ENCODE measurements around the gene PEAK3. TPM values are rescaled to one million over a fixed set of nuclear protein-coding genes. Genes with fewer than 3 reads are reported as not detected.
A peak's percentile ranks its signal among the peaks of the same experiment; 100 is the strongest.

The PEAK3 gene
- total RNA-seq, 2 donors from 2014 or later = 1.0 to 2.3 TPM

DNA sequence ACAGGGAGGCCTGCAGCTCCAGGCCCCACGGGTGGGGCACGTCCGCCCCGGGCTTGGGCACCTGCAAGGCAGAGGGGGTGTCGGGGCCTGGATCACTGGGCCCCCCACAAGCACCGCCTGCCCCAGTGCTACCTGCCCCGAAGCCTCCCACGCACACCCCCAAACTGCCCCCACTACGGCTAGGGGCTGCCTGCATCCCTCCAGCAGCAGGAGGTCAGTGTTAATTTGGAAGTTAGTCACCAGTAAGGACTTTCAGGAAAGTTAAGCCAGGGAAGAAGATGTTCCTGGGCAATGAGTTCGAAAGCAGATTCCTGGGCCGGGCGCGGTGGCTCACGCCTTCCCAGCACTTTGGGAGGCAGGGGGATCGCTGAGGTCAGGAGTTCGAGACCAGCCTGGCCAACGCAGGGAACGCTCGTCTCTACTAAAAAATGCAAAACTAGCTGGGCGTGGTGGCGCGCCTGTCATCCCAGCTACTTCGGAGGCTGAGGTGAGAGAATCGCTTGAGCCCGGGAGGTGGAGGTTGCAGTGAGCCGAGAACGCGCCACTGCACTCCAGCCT, 5.5 kb downstream of the PEAK3 start:
- ATAC-seq (no peak), DNase-seq (no peak)
- intact Hi-C loops (cut with DNase I) = loop anchor here in 1 of 2 donors (5.0 kb wide), 1 partner anchor 111 kb away; no protein-coding TSS in a partner anchor

DNA sequence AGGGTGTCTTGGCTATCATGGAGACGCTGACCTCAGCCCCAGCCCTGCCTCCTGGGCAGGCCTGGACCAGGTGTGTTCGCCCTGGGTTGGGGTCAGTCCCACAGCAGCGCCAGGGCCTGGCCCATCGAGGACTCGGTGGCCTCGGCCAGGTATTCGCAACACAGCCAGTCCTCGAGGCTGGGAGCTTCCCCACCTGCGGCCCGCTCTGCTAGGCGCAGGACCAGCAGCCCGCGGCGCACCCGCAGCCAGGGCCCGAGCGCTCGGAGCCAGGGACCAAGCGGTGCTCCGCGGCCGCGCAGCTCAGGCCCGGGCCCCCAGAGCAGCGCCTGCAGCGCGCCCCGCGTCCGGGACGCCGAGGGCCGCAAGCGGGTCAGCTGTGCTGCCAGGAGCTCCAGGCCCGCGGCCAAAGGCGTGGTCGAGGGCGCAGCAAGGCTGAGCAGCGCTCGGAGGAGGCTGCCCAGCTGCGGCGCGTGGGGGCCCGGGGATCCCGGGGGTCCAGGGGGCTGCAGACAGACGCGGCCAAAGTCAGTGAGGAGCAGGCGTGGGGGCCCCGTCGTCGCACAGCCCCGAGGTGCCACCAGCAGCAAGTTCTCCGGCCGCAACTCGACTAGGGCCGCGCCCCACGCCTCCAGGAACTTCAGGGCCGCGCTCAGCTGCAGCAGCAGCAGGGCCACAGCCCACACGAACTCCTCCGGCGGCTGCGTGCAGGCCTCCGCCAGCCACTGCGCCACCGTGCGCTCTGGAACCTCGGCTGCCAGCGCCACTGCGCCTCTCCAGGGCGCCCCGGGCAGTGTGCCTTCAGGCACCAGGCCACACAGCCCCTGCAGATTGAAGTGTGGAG, 6.2 kb downstream of the PEAK3 start:
- intact Hi-C loops (cut with DNase I) = loop anchor here in 1 of 2 donors (2.0 to 5.0 kb wide), 2 partner anchors 111 to 119 kb away; no protein-coding TSS in a partner anchor
- DNase-seq = peak; percentile 62
- peak; percentile 10 to 31 for ATAC-seq

DNA sequence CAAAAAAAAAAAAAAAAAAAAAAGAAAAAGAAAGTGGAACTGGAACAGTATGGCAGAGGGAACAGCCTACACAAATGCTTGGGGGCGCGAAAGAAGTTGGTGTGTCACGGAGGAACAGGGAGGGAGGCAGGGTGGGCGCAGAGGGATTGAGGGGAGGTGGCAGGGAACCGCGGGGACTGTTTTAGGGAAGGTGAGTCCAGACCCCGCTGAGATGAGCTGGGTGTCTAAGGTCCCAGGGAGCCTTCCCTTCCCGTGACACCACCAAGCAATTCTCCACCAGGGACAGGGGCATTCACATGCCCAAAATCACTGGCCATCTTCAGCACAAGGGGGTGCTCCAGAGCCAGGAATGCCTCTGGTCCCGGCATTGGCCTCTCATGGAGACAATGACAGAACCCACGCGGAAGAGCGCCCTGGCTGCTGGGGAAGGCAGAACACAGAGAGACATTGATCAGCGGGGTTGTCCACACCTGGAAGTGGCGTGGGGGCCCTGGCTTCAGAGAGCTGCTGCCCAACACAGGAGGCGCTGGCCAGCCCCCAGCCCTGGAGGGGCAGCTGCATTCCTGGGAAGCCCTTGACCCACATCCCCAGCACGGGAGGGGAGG, 6.9 kb downstream of the PEAK3 start:
- intact Hi-C loops (cut with DNase I) = loop anchor here in 1 of 2 donors (2.0 to 5.0 kb wide), 4 partner anchors 38 to 118 kb away; partner anchors contain the start of genes PLEKHJ1 and SF3A2
- DNase-seq (peak; percentile 77), ATAC-seq (peak; percentile 8 to 16)

DNA sequence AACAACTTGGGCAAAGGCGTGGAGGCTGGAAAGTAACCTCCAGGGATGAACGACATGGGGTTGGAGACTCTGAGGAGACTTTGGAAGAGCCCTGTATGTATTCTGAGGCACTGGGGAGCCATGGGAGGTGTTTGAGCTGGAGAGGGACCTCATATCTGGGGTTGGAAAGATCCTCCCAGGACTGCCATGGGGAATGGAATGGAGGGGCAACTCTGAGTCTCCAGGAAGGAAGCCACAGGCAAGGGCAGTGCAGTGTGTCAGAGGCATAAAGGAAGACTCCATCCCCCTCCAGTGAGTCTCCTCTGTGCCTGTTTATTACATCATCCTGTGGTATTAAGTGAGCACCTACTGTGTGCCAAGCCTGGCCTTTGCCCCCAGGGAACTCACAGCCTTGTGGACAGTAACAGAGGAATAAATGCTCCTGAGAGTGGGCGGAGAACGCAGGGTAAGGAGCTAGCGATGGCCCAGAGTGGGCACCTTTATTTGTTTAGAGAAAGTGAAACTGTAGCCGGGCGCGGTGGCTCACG, 7.7 kb downstream of the PEAK3 start:
- ATAC-seq = no peak
- no peak for DNase-seq
- intact Hi-C loops (cut with DNase I) = loop anchor here in 1 of 2 donors (2.0 to 5.0 kb wide), 3 partner anchors 37 to 117 kb away; partner anchors contain the start of genes PLEKHJ1 and SF3A2

DNA sequence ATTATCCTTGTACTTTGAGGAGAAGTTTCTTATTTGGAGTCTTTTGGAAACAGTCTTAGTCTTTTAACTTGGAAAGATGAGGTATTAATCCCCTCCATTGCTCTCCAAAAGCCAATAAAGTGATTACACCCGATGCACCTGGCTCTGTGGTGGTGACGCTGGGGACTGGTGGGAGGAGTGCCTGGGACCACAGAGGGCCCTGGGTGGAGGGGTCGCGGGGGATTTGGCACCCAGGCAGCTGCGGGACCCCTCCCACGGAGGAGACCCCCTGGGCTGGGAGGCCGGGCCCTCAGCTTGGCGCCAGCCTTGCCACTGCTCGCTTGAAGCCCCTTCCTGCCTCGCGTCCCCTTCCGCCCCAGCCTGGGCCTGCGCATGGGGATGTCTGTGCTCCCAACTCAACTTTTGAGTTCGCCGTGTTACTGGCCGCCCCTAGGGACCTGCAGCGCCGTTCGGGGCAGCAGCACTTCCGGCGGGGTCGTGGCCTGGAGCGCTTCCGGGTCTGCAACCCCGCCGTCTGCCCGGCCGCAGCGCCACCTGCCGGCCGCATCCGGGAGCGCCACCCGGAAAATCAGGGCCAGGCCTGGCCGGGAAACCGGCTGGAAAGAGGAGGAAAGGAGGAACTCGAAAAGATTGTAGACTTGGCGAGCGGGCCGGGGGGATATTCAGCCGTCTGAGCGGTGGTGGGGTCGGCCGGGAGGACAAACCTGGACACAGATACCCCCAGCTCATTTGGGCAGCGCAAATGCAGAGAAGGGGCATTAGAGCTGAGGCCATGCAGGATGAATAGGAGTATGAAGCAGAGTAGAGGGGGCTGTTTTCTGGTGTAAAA, 8.4 kb downstream of the PEAK3 start:
- ATAC-seq (peak; percentile 3 to 12), DNase-seq (peak; percentile 83)
- intact Hi-C loops (cut with DNase I) = loop anchor here in 1 of 2 donors (2.0 to 5.0 kb wide), 3 partner anchors 36 to 117 kb away; partner anchors contain the start of genes PLEKHJ1 and SF3A2

DNA sequence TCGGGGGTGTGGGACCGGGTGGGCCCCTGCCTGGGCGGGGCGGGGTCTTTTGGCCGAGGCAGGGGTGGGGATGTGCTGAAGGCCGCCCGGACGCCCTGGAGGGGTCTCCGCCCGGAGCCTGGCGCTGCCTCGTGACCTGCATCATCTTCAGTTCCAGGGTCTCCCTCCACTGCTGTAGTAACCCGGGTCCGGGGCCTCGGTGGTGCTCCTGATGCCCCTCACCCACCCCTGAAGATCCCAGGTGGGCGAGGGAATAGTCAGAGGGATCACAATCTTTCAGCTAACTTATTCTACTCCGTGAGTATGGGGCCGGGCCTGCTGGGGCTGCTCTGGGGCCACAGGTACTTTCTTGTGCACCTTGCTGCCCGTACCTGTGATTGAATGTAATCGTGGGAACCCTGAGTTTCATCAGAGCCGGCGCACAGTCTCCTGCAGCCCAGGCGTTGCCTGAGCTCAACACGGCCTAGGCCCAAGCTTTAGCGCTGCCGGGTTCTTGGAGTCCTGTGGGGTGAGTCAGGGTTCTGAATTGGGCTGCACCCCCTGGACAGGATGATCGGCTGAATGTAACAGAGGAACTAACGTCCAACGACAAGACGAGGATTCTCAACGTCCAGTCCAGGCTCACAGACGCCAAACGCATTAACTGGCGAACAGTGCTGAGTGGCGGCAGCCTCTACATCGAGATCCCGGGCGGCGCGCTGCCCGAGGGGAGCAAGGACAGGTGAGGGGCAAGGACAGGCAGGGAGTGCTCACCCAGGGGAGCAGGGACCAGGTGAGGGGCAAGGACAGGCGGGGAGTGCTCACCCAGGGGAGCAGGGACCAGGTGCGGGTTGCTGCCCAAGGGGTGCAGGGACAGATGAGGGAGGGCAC, 10.5 kb downstream of the PEAK3 start:
- no peak for DNase-seq
- no peak for ATAC-seq
- intact Hi-C loops (cut with DNase I) = loop anchor here in 1 of 2 donors (5.0 kb wide), 2 partner anchors 34 to 46 kb away; partner anchors contain the start of genes PLEKHJ1 and SF3A2

DNA sequence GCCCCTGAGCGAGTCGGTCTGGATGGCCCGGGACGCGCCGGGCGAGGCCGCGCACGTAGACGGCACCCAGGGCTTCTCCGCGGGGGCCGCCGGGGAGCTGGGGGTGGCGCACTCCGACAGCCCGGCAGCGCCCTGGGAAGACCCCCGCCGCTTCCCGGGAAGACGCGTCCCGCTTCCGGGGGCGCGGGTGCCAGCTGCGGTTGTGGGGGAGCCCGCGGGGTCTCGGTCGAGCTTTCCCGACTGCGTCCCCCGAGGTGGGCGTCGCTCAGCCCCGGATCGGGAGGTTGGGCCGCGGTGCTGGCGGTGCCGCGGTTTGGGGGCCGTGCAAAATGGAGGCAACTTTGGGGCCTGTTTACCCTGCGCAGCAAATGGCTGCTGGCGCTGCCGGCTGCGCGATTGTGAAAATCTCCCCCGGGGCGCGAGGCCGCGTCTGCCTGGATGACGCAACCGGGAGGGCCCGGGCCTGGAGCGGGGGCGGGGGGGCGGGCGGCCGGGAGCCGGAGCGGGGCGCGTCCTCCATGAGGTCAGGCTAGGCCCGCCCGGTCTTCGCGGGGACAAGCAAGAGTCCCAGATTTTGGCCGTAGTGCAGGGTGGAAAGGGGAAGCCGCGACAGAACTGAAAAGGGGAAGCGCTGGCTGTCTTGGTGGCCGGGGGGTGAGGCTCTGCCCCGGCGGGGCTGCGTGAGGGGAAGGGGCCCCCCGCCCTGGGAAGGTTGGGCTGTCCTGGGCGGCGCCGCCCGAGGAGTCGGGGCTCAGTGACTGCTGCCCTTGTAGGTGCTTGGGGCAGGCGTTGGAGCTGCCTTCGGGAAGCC, 11.3 kb downstream of the PEAK3 start:
- intact Hi-C loops (cut with DNase I) = loop anchor here in 1 of 2 donors (5.0 kb wide), 2 partner anchors 33 to 47 kb away; partner anchors contain the start of genes PLEKHJ1 and SF3A2
- ATAC-seq (peak; percentile 55 to 58), DNase-seq (peak; percentile 91)

DNA sequence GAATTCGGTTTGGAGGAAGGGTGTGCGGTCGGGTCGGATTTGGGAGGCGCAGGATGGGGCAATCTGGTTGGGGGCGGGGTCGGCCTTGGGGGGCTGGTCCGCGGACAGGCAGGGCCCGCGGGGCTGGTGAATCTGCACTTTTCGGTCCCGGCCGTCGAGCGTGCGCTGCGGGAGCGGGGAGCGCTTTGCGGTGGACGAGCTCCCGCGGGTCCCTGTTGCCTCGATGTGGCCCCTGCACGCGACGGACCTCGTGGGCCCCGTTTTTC, 11.9 kb downstream of the PEAK3 start:
- DNase-seq = peak; percentile 73
- peak; percentile 27 to 32 for ATAC-seq
- intact Hi-C loops (cut with DNase I) = loop anchor here in 1 of 2 donors (5.0 kb wide), 2 partner anchors 33 to 47 kb away; partner anchors contain the start of genes PLEKHJ1 and SF3A2

DNA sequence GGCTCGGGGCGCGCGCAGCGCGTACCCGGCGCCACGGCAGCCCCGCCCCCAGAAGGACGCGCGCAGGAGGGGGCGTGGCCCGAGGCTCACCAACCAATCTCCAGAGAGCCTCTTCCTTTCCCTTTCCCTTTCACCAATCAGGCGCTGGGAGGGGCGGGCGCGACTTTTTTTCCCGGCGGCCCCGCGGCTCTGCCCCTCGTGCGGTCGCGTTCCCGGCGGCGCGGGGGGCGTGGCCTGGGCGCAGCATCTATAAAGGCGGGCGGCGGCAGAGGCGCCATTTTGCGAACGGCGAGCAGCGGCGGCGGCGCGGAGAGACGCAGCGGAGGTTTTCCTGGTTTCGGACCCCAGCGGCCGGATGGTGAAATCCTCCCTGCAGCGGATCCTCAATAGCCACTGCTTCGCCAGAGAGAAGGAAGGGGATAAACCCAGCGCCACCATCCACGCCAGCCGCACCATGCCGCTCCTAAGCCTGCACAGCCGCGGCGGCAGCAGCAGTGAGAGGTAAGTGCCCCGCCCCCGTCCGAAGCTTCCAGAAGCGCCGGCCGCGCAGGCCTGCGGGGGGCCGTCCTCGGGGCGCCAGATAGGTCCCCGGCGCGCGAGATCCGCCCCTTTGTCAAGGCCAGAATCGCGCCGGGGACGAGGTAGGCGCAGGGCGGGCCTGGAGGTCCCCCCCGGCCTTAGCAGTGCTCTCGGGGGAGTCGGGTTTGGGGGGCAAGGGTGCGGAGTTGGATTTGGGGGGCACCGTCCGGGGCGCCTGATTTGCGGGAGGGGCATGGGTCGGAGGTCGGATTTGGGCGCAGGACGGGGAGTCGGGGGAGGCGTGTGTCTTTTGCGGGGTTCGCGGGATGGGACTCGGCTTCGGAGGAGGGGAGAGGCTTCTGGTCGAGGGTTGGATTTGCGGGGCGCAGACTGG, 12.5 kb downstream of the PEAK3 start:
- DNase-seq (peak; percentile 97), ATAC-seq (peak; percentile 88 to 89)
- intact Hi-C loops (cut with DNase I) = loop anchor here in 1 of 2 donors (5.0 kb wide), 2 partner anchors 32 to 48 kb away; partner anchors contain the start of genes PLEKHJ1 and SF3A2

DNA sequence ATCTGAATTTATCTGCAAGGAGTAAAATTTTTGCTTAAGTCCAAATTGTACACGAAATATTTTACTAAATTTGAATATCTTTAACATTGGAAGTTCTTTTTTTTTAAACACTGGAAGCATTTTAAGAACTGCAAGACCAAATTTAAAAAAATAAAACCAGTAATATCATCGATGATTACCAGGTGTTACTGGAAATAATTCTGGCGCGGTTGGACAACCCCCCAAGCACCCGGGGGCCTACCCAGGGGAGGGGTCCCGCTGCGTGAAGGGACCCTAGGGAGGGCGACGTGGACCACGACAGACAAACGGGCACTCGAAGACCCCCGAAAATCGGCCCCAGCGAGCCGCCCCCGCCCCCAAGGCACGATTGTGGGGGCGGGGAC, 13.1 kb downstream of the PEAK3 start:
- DNase-seq (no peak), ATAC-seq (no peak)
- intact Hi-C loops (cut with DNase I) = no loop called here

DNA sequence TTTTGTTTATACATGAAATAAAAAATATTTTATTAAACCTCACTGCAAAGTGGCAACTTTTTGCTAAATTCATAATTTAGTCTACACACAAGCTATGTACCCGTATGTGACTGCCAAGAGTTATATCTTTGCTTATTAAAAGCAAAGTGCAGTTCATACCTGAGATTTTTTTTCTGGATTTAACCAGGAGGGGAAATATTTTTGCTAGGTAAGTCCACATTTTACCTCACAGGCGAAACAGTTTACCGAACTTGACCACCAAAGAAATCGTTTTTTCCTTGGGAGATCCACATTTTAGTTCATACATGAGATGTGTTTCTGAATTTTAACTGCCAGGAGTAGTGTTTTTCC, 13.5 kb downstream of the PEAK3 start:
- intact Hi-C loops (cut with DNase I) = no loop called here
- ATAC-seq = no peak
- DNase-seq = no peak

DNA sequence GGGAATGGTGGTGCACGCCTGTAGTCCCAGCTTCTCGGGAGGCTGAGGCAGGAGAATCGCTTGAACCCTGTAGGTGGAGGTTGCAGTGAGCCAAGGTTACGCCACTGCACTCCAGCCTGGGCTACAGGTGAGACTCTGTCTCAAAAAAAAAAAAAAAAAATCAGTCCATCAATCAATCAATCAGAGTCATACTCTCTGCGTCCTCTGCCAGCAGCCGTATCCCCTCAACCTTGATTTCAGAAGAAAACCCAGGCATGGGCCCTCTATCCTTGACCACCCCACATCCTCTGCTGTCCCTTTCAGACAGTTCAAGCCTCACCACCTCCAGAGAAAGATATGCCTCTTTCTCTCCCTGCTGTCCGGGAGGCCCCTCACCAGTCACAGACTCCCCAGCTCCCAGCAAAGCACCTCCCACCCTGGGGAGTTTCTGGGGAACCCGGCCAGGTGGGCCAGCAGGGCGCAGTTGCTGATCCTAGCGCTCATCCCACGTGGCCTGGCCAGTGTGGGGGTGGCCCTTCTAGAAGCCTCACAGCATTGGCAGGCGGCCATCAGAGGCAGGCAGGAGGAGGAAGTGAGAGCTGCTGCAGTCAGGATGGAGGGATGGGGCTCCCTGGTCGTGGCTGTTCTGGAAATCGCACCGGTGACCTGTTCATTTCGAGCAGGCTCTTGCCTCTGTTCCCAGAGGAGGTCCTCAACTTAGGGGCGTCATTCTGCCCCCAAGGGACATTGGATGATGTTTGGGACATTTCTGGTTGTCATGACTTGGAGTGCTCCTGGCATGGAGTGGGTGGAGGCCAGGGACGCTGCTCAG, 15.6 kb downstream of the PEAK3 start:
- intact Hi-C loops (cut with DNase I) = no loop called here
- ATAC-seq = peak in 1 of 2 donors; percentile 13
- peak; percentile 93 for DNase-seq

DNA sequence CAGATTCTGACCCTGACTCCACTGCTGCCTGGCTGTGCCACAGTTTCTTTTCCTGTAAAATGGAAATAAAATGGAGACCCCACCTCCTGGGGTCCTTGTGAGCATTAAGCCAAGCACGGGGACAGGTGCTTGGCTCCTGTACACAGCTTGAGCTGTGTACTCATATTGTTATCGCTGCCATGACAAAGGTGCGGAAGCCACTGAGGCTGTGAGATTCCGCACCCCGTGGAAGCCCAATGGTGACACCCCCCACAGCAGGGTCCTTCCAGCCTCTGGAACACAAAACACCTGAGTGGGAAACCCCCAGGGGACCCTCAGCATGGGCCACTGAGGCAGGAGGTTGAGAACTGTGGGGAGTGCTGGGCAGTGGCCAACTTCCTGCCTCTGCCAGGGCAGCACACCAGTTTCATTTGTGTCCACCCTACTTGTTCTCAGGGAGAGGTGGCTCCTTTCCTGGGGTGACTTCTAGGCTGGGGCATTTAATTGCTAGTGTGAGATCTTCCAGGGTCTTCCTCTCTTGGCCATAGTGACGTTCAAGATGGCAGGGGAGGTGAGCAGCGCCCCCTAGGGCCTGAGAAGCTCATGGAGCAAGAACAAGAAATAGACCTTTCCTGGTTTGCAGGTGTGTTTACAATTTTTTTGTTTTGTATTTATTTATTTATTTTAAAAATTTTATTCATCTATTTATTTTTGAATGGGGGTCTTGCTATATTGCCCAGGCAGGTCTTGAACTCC, 20.4 kb downstream of the PEAK3 start:
- ATAC-seq = no peak
- intact Hi-C loops (cut with DNase I) = no loop called here
- DNase-seq = no peak

DNA sequence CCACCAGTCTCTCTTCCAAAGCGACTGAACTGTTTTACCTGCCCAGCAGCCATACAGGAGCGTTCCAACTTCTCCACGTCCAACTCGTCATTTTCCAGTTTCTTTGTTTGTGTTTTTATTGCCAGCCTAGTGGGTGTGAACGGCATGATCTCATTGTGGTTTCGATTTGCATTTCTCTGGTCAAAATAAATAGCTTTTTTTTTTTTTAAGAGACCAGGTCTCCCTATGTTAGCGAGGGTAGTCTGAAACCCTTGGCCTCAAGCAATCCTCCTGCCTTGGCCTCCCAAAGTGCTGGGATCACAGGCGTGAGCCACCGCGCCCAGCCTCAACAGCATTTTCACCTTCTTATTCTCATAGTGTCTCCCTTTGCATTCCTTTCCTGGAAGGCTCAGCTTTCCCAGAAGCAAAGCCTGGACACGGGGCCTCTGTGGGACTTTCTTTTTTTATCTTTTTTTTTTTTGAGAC, 21.6 kb downstream of the PEAK3 start:
- no peak for ATAC-seq
- DNase-seq = no peak
- intact Hi-C loops (cut with DNase I) = no loop called here
